ENCODE data around the gene DUOX1. TPM values are rescaled to one million over a fixed set of nuclear protein-coding genes. Genes with fewer than 3 reads are reported as not detected.

Gene DUOX1
- total and polyA plus RNA-seq, 9 of the 15 experiments (the other 6 are each of a cell fraction or from before 2014, with no cell fraction given): 0.01 to 0.22 (median 0.01) TPM; not detected in 6

DNA sequence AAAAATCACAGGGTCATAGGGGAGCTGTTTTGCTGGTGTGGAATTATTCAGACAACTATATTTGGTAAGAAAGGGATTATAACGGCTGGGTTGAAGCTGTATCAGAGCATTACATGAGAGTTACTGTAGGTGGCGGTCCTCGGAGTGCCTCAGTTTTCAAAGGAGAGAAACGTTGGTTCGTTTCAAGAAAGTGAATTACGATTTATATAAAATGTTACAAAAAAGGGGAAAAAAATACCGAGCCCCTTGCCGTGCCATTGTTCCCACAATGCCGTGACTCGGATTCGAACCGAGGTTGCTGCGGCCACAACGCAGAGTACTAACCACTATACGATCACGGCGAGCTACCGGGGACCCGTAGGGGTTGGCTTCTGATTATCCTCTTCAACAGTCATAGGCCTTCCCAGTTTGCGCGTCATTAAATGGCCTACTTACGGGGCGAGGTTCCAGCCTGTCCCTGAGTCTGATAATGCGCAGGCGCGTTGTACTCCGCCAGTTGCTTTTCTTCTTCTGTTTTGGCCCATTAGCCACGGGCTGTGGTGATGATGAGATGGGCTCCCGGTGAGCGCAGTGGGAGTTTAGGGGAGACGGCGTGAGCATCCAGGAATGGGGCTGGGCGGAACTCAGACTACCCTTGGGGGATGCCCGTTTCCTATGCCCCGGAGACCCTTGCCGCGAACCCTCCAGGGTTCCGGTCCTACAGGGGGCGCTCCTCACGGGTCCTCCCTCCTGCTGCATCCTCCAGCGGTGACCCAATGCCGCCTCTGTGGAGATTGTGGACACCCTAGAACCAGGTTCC, 68.7 kb downstream of the DUOX1 start (continued):
- TF ChIP-seq ZNF830 (CRISPR knock-in tag; IDR thresholded peaks at IDR 0.05) (no peak), ZZZ3 (IDR thresholded peaks at IDR 0.05) (no peak), ZNF780A (CRISPR knock-in tag; IDR thresholded peaks at IDR 0.05) (no peak), MNT (conservative IDR thresholded peaks at IDR 0.05) (peak; percentile 44 to 59; a peak in 3 of 4 replicates), EWSR1 (IDR thresholded peaks at IDR 0.05; ENCODE audit: borderline replicate concordance, low read depth, partially characterized antibody) (no peak), SOX6 (IDR thresholded peaks at IDR 0.05) (peak; percentile 79), SMARCE1 (IDR thresholded peaks at IDR 0.05) (no peak; the same call in 1 of the 2 replicates), ZNF77 (CRISPR knock-in tag; IDR thresholded peaks at IDR 0.05) (no peak), NR1H2 (CRISPR knock-in tag; IDR thresholded peaks at IDR 0.05) (no peak), ZBED1 (IDR thresholded peaks at IDR 0.05) (peak; percentile 47; the same call in 1 of the 2 replicates), RCOR1 (IDR thresholded peaks at IDR 0.05; ENCODE audit: borderline replicate concordance in 1 of 2, low read depth in 2 of 2, low read length in 2 of 2) (peak in 1 of 2 experiments; percentile 75; a peak in 2 of 4 replicates), GATAD2A (IDR thresholded peaks at IDR 0.05) (peak; percentile 37; the same call in 1 of the 2 replicates), E2F4 (CRISPR knock-in tag; IDR thresholded peaks at IDR 0.05; ENCODE audit: low read depth) (no peak), PHF8 (IDR thresholded peaks at IDR 0.05; ENCODE audit: borderline replicate concordance, low read length) (peak; percentile 73; the same call in 1 of the 2 replicates), ZNF561 (CRISPR knock-in tag; conservative IDR thresholded peaks at IDR 0.05) (no peak), RBM22 (IDR thresholded peaks at IDR 0.05; ENCODE audit: low read depth, low read length, poor library complexity, severe bottlenecking) (peak; percentile 71), ZFX (CRISPR knock-in tag; IDR thresholded peaks at IDR 0.05) (peak; percentile 76), TBP (optimal IDR thresholded peaks at IDR 0.05; ENCODE audit: low read depth, low read length) (peak; percentile 99), CBX5 (IDR thresholded peaks at IDR 0.05; ENCODE audit: borderline replicate concordance, low read depth) (no peak), MLLT1 (IDR thresholded peaks at IDR 0.05) (0 out of 4 replicates have a peak, but pooled peaks of 1 of the 2 experiments have one; percentile 65), ZNF282 (CRISPR knock-in tag; IDR thresholded peaks at IDR 0.05) (no peak), RAD51 (IDR thresholded peaks at IDR 0.05; ENCODE audit: borderline replicate concordance, low read depth) (0 out of 2 replicates have a peak, but pooled peaks have one; percentile 13), POLR3A (IDR thresholded peaks at IDR 0.05; ENCODE audit: borderline replicate concordance, extremely low read depth, insufficient read depth, insufficient read length) (peak; percentile 97)
- TF ChIP-seq, protein P1, sequence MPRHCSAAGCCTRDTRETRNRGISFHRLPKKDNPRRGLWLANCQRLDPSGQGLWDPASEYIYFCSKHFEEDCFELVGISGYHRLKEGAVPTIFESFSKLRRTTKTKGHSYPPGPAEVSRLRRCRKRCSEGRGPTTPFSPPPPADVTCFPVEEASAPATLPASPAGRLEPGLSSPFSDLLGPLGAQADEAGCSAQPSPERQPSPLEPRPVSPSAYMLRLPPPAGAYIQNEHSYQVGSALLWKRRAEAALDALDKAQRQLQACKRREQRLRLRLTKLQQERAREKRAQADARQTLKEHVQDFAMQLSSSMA (CRISPR knock-in tag; IDR thresholded peaks at IDR 0.05): no peak
